SK-N-SH (cell line): ENCODE measurements around the gene ABI3. TPM values are rescaled to one million over a fixed set of nuclear protein-coding genes. Genes with fewer than 3 reads are reported as not detected.

ENCODE experiments used
- CTCF ChIA-PET: fragments of 300-600, 350-600 bp; formaldehyde crosslinking; extraction: SDS; loops from one replicate; lab custom pipeline; 2021; lab: Yijun Ruan, JAX
- POLR2A ChIA-PET: fragments of 350-600 bp; sonication (Branson Sonifier 250); formaldehyde crosslinking; extraction: SDS; loops from one replicate; lab custom pipeline; 2020; ENCODE audit warnings: antibody characterized with exemption, inconsistent platforms; lab: Yijun Ruan, JAX
- DNase-seq: peaks from one replicate; pipeline ENCODE4 v3.0.0; 2012
- H2AFZ ChIP-seq: fragments of 200-600 bp; sonication (generic); 2 replicates; pipeline ENCODE4 v1.8.1; 2016; ENCODE audit warnings: antibody characterized with exemption, mild to moderate bottlenecking, low read depth
- H3F3A ChIP-seq: fragments of 200-600 bp; sonication (generic); replicated peaks from 2 replicates; pipeline ENCODE3; 2016; ENCODE audit warnings: antibody characterized with exemption, mild to moderate bottlenecking; ENCODE audit not compliant: insufficient read depth
- H3K27ac ChIP-seq, 2 experiments: fragments of 200-500 bp in 1 of 2; fragments of 200-600 bp in 1 of 2; sonication (Bioruptor generic) in 1 of 2; sonication (generic), shearing (Covaris generic) in 1 of 2; 2 replicates each; pipeline versions ENCODE4 v1.5.1 to v1.6.1; 2014 to 2016; ENCODE audit warnings: low read depth in 2 of 2, inconsistent platforms in 1 of 2, low read length in 1 of 2, mild to moderate bottlenecking in 1 of 2, mixed read lengths in 1 of 2
- H3K27me3 ChIP-seq: fragments of 200-600 bp; sonication (generic), shearing (Covaris generic); 2 replicates; pipeline ENCODE4 v1.6.1; 2016; ENCODE audit warnings: mixed run types; ENCODE audit not compliant: insufficient read depth
- H3K36me3 ChIP-seq, 2 experiments: fragments of 200-500 bp in 1 of 2; fragments of 200-600 bp in 1 of 2; sonication (Bioruptor generic) in 1 of 2; sonication (generic) in 1 of 2; replicated peaks in 1 of 2; 2 replicates each; pipeline versions ENCODE3 to v1.5.1; 2014 to 2016; ENCODE audit warnings: low read length in 1 of 2, mild to moderate bottlenecking in 1 of 2; ENCODE audit not compliant: insufficient read depth in 2 of 2, control insufficient read depth in 1 of 2
- H3K4me1 ChIP-seq, 2 experiments: fragments of 200-500 bp in 1 of 2; fragments of 200-600 bp in 1 of 2; sonication (Bioruptor generic) in 1 of 2; sonication (generic), shearing (Covaris generic) in 1 of 2; 2 replicates each; pipeline versions ENCODE4 v1.5.1 to v1.6.1; 2014 to 2016; ENCODE audit warnings: low read depth in 1 of 2, low read length in 1 of 2, mixed run types in 1 of 2; ENCODE audit not compliant: insufficient read depth in 2 of 2, control insufficient read depth in 1 of 2
- H3K4me2 ChIP-seq: fragments of 200-600 bp; sonication (generic), shearing (Covaris generic); 2 replicates; pipeline ENCODE4 v1.6.1; 2017; ENCODE audit warnings: mixed run types
- H3K4me3 ChIP-seq, 2 experiments: fragments of 200-500 bp in 1 of 2; fragments of 200-600 bp in 1 of 2; sonication (Bioruptor generic) in 1 of 2; sonication (generic), shearing (Covaris generic) in 1 of 2; 2 replicates each; pipeline versions ENCODE4 v1.5.1 to v1.8.1; 2014 to 2016; ENCODE audit warnings: low read depth in 2 of 2, inconsistent platforms in 1 of 2, low read length in 1 of 2, mild to moderate bottlenecking in 1 of 2, mixed read lengths in 1 of 2, moderate library complexity in 1 of 2
- H3K79me2 ChIP-seq: fragments of 200-600 bp; sonication (generic); 2 replicates; pipeline ENCODE4 v1.8.1; 2017; ENCODE audit warnings: mild to moderate bottlenecking; ENCODE audit not compliant: insufficient read depth
- H3K9ac ChIP-seq: fragments of 200-600 bp; sonication (generic); 2 replicates; pipeline ENCODE4 v1.6.1; 2017; ENCODE audit warnings: mixed run types
- H3K9me2 ChIP-seq: fragments of 200-600 bp; sonication (generic); 2 replicates; pipeline ENCODE4 v1.6.1; 2017; ENCODE audit warnings: mixed run types
- H3K9me3 ChIP-seq: fragments of 200-600 bp; sonication (generic); 2 replicates; pipeline ENCODE4 v1.6.1; 2017; ENCODE audit warnings: mixed run types, mild to moderate bottlenecking, moderate library complexity
- H4K20me1 ChIP-seq: fragments of 200-600 bp; sonication (generic); 2 replicates; pipeline ENCODE4 v1.6.1; 2017; ENCODE audit warnings: mild to moderate bottlenecking, mixed run types; ENCODE audit not compliant: insufficient read depth
- CHD2 ChIP-seq: fragments of 150-350 bp; IDR thresholded peaks from 2 replicates; pipeline ENCODE4 v1.6.1; 2018; ENCODE audit warnings: low read length; ENCODE audit not compliant: partially characterized antibody
- CTCF ChIP-seq: fragments of 200-600 bp; sonication (generic); IDR thresholded peaks from 2 replicates; pipeline ENCODE4 v1.6.1; 2017; ENCODE audit warnings: antibody characterized with exemption, mild to moderate bottlenecking, moderate library complexity
- EZH2phosphoT487 ChIP-seq: fragments of 200-600 bp; sonication (generic); IDR thresholded peaks from 2 replicates; pipeline ENCODE4 v1.6.1; 2017; ENCODE audit warnings: low read depth, mixed run types, mild to moderate bottlenecking, antibody characterized with exemption, moderate library complexity, borderline replicate concordance
- FOSL2 ChIP-seq: IDR thresholded peaks from 2 replicates; pipeline ENCODE4 v1.4.0; 2012; ENCODE audit warnings: low read depth, mild to moderate bottlenecking, moderate library complexity, borderline replicate concordance
- GABPA ChIP-seq: IDR thresholded peaks from 2 replicates; pipeline ENCODE4 v1.4.0; 2012; ENCODE audit warnings: low read depth, mild to moderate bottlenecking
- GATA2 ChIP-seq: sonication (generic); formaldehyde crosslinking; IDR thresholded peaks from 2 replicates; pipeline ENCODE4 v1.5.0; 2020; ENCODE audit warnings: mild to moderate bottlenecking, missing genetic modification reagents
- JUND ChIP-seq: IDR thresholded peaks from 2 replicates; pipeline ENCODE4 v1.4.0; 2012
- MEF2A ChIP-seq: IDR thresholded peaks from 2 replicates; pipeline ENCODE4 v1.4.0; 2012; ENCODE audit warnings: low read depth, borderline replicate concordance
- TAF1 ChIP-seq: IDR thresholded peaks from 2 replicates; pipeline ENCODE4 v1.6.1; 2012; ENCODE audit warnings: low read depth, mild to moderate bottlenecking, low read length, moderate library complexity, borderline replicate concordance
- TCF12 ChIP-seq: IDR thresholded peaks from 2 replicates; pipeline ENCODE4 v1.4.0; 2012
- USF2 ChIP-seq: fragments of 150-350 bp; IDR thresholded peaks from 2 replicates; pipeline ENCODE4 v1.6.1; 2017; ENCODE audit warnings: antibody characterized with exemption, low read length, low read depth, borderline replicate concordance
- ZBTB33 ChIP-seq: IDR thresholded peaks from 2 replicates; pipeline ENCODE4 v1.4.0; 2012; ENCODE audit warnings: low read depth, borderline replicate concordance
- WGBS: methylation state at CpG from one replicate; pipeline ENCODE4 v1.1.6; 2017; ENCODE audit warnings: low lambda C conversion rate; 5-methylcytosine and 5-hydroxymethylcytosine counted together
- polyA plus RNA-seq, 3 experiments: library from polyadenylated mRNA; depleted of rRNA; stranded (reverse); fragments of >200 nt; gene quantifications; 2 replicates each; pipeline ENCODE4 v1.2.3, GENCODE V29; 2012

The ABI3 gene
- polyA plus RNA-seq, 1 of the 3 experiments (the other 2 are of a cell fraction) = 4.7 TPM

- no peaks in the 10 kb centered on the region for H4K20me1 ChIP-seq
- H3F3A ChIP-seq = no peaks in the 10 kb centered on the region
- no peaks in the 10 kb centered on the region for H3K9me2 ChIP-seq
- H3K4me2 ChIP-seq = no peak overlapping the region
- no peaks in the 10 kb centered on the region for H3K27me3 ChIP-seq
- no peak overlapping the region for H3K4me3 ChIP-seq
- DNase-seq = no peak
- H3K9ac ChIP-seq = no peak overlapping the region
- CTCF ChIA-PET = interaction anchor here (1.2 kb wide), 1 partner anchor 24 kb away, joined by 3 read pairs; no protein-coding TSS in a partner anchor
- POLR2A ChIA-PET = no interaction called here
- H3K36me3 ChIP-seq = no peaks in the 10 kb centered on the region
- H3K27ac ChIP-seq = no peak overlapping the region
- no peaks in the 10 kb centered on the region for H3K79me2 ChIP-seq
- no peaks in the 10 kb centered on the region for H3K4me1 ChIP-seq
- H2AFZ ChIP-seq = no peak overlapping the region
- WGBS = 85% methylated on average over 2 of the region's 2 CpGs
- H3K9me3 ChIP-seq = no peaks in the 10 kb centered on the region
- TF ChIP-seq FOSL2 (no peak), CHD2 (no peak), TCF12 (no peak), JUND (no peak), CTCF (no peak), GATA2 (no peak), ZBTB33 (no peak), MEF2A (no peak), USF2 (no peak), EZH2phosphoT487 (no peak), GABPA (no peak)
Observed at GRCh38 chr17:49266233-49266632, 55.7 kb downstream of the ABI3 start.

- no peak for TF ChIP-seq TAF1
- TF ChIP-seq, all 33 proteins: peak for 0
- no peak overlapping the region for H3K27ac ChIP-seq
- H3K4me1 ChIP-seq = no peaks in the 10 kb centered on the region
- H3F3A ChIP-seq = no peaks in the 10 kb centered on the region
- no peak for DNase-seq
- ChIA-PET POLR2A (no interaction called here), CTCF (interaction anchor here (1.1 to 1.7 kb wide), 2 partner anchors 23 to 41 kb away, joined by 3 to 5 read pairs; no protein-coding TSS in a partner anchor)
- no peak overlapping the region for H2AFZ ChIP-seq
- WGBS = 49% methylated on average over 3 of the region's 3 CpGs
- H3K36me3 ChIP-seq = no peaks in the 10 kb centered on the region
- no peak overlapping the region for H3K9ac ChIP-seq
- no peak overlapping the region for H3K4me2 ChIP-seq
- no peak overlapping the region for H3K4me3 ChIP-seq
- no peaks in the 10 kb centered on the region for H4K20me1 ChIP-seq
- H3K9me2 ChIP-seq = no peaks in the 10 kb centered on the region
- no peaks in the 10 kb centered on the region for H3K27me3 ChIP-seq
- H3K79me2 ChIP-seq = no peaks in the 10 kb centered on the region
- no peaks in the 10 kb centered on the region for H3K9me3 ChIP-seq
Observed at GRCh38 chr17:49267912-49268311, 57.4 kb downstream of the ABI3 start.
